NT2/D1 (cell line): ENCODE data around the gene ANXA1.

Source experiments
- YY1 ChIP-seq: IDR thresholded peaks from 2 replicates; pipeline ENCODE4 v1.6.1; 2011; ENCODE audit not compliant: insufficient read length, insufficient read depth
- ZNF274 ChIP-seq: IDR thresholded peaks from 2 replicates; pipeline ENCODE4 v1.6.1; 2011; ENCODE audit warnings: mild to moderate bottlenecking, low read depth, low read length

GRCh38 chr9:73200694-73201452 is 49.2 kb downstream of the ANXA1 start:
- no peak for TF ChIP-seq YY1
- TF ChIP-seq ZNF274 = no peak
